Diencephalon (tissue), 1 donor: ENCODE data around the gene PCBP1. TPM values are rescaled to one million over a fixed set of nuclear protein-coding genes. Genes with fewer than 3 reads are reported as not detected.

Experiments used
- small RNA-seq: library from RNA; depleted of rRNA; stranded (forward); fragments of <200 nt; gene quantifications from one replicate; pipeline ENCODE3, GENCODE V24; 2014
- total RNA-seq: library from RNA; depleted of rRNA; stranded (reverse); fragments of >200 nt; gene quantifications from one replicate; pipeline ENCODE4 v1.2.3, GENCODE V29; 2014

The PCBP1 gene
- total RNA-seq: 43.1 TPM

DNA sequence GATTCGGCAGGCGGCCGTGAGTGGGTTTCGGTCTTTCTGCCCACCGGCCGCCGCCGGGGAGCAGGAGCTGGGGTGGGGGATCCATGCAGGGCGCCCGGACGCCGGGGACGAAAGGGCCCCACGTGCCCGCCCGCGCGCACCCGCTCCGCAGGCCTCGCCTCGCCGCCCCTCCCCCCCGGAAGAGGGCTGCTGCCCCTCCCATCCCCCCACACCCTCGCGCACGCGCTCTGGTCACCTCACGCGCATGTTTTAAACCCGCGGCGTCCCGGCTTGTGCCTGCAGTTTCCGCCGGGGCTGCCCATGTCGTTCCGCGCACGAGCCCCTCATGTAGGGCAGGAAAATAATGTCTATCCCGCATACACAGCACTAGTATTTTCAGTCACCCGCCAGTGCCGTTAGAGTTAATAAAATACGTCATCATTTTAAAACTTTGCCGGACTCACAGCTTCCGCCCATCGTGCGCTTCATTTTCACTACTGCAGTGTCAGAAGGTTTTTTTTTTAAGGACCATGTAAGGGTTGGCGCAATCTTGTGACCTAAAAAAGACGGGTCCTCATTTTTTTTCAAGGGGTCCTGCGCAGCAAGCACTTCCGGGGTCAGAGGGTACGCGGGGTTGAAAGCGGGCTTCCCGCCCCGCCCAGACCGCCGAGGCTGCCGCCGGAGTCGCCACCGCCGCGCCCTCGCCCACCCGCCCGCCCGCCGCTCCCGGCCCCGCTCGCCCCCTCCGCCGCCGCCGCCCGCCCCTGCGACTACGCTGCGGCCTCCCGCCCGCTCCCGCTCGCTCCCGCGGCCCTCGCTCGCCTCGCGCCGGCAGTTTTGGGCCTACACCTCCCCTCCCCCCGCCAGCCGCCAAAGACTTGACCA lies at the start of gene PCBP1:
Gene PCBP1 (plus strand): TSS at position 640 of the 864 bp plus-strand sequence. CDS start 267 bp downstream, outside the sequence.

Small RNA genes within 50 kb of the gene (small RNA-seq; reads per million reads assigned to genes)
- gene RN7SL470P: not detected

Other genes with a start within 250 kb of the PCBP1 start
- gene SNRNP27, start 193.5 kb upstream of the PCBP1 start, total RNA-seq: 54.4 TPM
- 16.1 TPM for gene MXD1, start 172.4 kb upstream of the PCBP1 start, total RNA-seq
- 3.0 TPM for gene ASPRV1, start 125.8 kb upstream of the PCBP1 start, total RNA-seq
- gene C2orf42, start 103.5 kb downstream of the PCBP1 start, total RNA-seq: 30.7 TPM
- gene TIA1, start 161.2 kb downstream of the PCBP1 start, total RNA-seq: 235 TPM
- 103 TPM for gene PCYOX1, start 170.7 kb downstream of the PCBP1 start, total RNA-seq
- 90.9 TPM for gene SNRPG, start 206.3 kb downstream of the PCBP1 start, total RNA-seq
- gene FAM136A, start 214.6 kb downstream of the PCBP1 start, total RNA-seq: 36.4 TPM